Gastroesophageal sphincter (tissue), 4 donors: ENCODE data around the gene PPIB. TPM values are rescaled to one million over a fixed set of nuclear protein-coding genes. Genes with fewer than 3 reads are reported as not detected.
A peak's percentile ranks its signal among the peaks of the same experiment; 100 is the strongest.

Source experiments
- ATAC-seq: fragments of 150-250 bp; one replicate; pipeline ENCODE4 v1.9.1; 2016; ENCODE audit warnings: mild to moderate bottlenecking, moderate library complexity
- H3K27ac ChIP-seq, 4 donors: fragments of 200-600 bp; sonication (generic) in 3 of 4; 1 replicate in 3 of 4; 2 replicates in 1 of 4; pipeline ENCODE4 v1.5.1; 2016 to 2019
- H3K27me3 ChIP-seq: fragments of 200-600 bp; sonication (generic); one replicate; pipeline ENCODE4 v1.5.1; 2019
- H3K36me3 ChIP-seq, 2 donors: fragments of 200-600 bp; sonication (generic); one replicate each; pipeline ENCODE4 v1.5.1; 2019; ENCODE audit warnings: control low read depth in 1 of 2
- H3K4me1 ChIP-seq, 3 donors: fragments of 200-600 bp; sonication (generic); 1 replicate in 2 of 3; 2 replicates in 1 of 3; pipeline ENCODE4 v1.5.1; 2016 to 2019; ENCODE audit warnings: control low read depth in 2 of 3
- H3K4me3 ChIP-seq, 2 donors: fragments of 200-600 bp; sonication (generic); one replicate each; pipeline ENCODE4 v1.5.1; 2019; ENCODE audit warnings: mild to moderate bottlenecking in 1 of 2, moderate library complexity in 1 of 2
- H3K9me3 ChIP-seq, 3 donors: fragments of 200-600 bp; sonication (generic); one replicate each; pipeline ENCODE4 v1.5.1; 2017 to 2019; ENCODE audit warnings: control low read depth in 2 of 3
- EP300 ChIP-seq: sonication (generic); formaldehyde crosslinking; IDR thresholded peaks from one replicate; pipeline ENCODE4 v1.6.1; 2017; ENCODE audit warnings: antibody characterized with exemption, mild to moderate bottlenecking
- POLR2A ChIP-seq, 2 donors: fragments of 450-650 bp; IDR thresholded peaks; one replicate each; pipeline ENCODE4 v1.6.1; 2017; ENCODE audit warnings: antibody characterized with exemption in 2 of 2, mild to moderate bottlenecking in 2 of 2, moderate library complexity in 1 of 2
- POLR2AphosphoS5 ChIP-seq: sonication (generic); formaldehyde crosslinking; IDR thresholded peaks from one replicate; pipeline ENCODE4 v1.6.1; 2017; ENCODE audit warnings: antibody characterized with exemption
- WGBS, 2 donors: methylation state at CpG; one replicate each; pipeline ENCODE4 v1.1.5; 2018; ENCODE audit warnings: low coverage in 1 of 2; 5-methylcytosine and 5-hydroxymethylcytosine counted together
- total RNA-seq, 4 donors: library from RNA; depleted of rRNA; stranded (reverse); fragments of >200 nt; gene quantifications; one replicate each; pipeline ENCODE4 v1.1.0, GENCODE V29; 2016
- TF ChIP-seq, protein P1 (sequence below), 4 experiments: fragments of 200-600 bp in 2 of 4; fragments of 450-650 bp in 2 of 4; sonication (generic) in 1 of 4; IDR thresholded peaks; one replicate each; pipeline ENCODE4 v1.5.1; 2017 to 2019; ENCODE audit warnings: antibody characterized with exemption in 4 of 4, mild to moderate bottlenecking in 2 of 4, moderate library complexity in 2 of 4

Gene PPIB
- total RNA-seq, 4 donors from 2014 or later = 151 to 257 (median 235) TPM

DNA sequence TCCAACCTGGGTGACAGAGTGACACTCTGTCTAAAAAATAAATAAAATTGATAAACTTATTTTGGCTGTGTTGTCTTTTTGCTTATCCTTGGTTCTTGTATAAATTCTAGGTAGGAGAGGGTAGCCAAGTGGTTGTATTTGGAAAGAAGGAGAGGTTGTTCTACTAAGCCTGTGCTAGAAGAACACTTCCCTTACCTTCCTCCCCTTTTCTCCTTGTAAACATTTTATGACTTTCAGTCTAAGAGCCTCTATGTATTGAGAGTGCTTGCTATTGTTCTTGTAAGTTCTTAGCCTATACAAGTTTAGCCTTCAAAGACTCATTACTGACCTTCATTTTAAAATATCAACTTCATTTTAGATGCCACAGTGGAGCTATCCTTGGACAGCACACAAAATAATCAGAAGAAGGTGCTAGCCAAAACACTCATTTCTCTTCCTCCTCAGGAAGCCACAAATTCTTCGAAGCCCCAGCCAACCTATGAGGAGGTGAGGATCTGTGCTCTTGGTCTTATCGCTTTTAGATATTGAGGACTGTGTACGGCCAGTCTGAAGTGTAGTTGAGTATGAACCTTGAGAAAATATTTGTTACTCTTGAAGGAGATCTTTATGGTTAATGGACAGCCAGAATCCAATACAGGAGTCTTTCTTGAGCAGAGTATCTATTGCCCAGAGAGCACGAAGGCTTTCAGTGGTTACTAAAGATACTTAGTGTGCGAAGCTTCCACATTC is 44.9 kb downstream of the PPIB start:
- H3K4me1 ChIP-seq = no peaks in the 10 kb centered on the region
- TF ChIP-seq EP300 (no peak), POLR2AphosphoS5 (no peak), POLR2A (IDR thresholded peaks at IDR 0.05) (no peak)
- TF ChIP-seq, protein P1, sequence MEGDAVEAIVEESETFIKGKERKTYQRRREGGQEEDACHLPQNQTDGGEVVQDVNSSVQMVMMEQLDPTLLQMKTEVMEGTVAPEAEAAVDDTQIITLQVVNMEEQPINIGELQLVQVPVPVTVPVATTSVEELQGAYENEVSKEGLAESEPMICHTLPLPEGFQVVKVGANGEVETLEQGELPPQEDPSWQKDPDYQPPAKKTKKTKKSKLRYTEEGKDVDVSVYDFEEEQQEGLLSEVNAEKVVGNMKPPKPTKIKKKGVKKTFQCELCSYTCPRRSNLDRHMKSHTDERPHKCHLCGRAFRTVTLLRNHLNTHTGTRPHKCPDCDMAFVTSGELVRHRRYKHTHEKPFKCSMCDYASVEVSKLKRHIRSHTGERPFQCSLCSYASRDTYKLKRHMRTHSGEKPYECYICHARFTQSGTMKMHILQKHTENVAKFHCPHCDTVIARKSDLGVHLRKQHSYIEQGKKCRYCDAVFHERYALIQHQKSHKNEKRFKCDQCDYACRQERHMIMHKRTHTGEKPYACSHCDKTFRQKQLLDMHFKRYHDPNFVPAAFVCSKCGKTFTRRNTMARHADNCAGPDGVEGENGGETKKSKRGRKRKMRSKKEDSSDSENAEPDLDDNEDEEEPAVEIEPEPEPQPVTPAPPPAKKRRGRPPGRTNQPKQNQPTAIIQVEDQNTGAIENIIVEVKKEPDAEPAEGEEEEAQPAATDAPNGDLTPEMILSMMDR (IDR thresholded peaks at IDR 0.05) = no peak
- no peak overlapping the region for H3K4me3 ChIP-seq
- H3K27me3 ChIP-seq = no peaks in the 10 kb centered on the region
- H3K27ac ChIP-seq = no peak overlapping the region
- H3K36me3 ChIP-seq = peaks cover 3 to 100% of the 10 kb centered on the region in 2 donors
- WGBS, 2 donors = 96% methylated on average over 4 to 5 of the region's 5 CpGs
- no peaks in the 10 kb centered on the region for H3K9me3 ChIP-seq
- no peak for ATAC-seq

DNA sequence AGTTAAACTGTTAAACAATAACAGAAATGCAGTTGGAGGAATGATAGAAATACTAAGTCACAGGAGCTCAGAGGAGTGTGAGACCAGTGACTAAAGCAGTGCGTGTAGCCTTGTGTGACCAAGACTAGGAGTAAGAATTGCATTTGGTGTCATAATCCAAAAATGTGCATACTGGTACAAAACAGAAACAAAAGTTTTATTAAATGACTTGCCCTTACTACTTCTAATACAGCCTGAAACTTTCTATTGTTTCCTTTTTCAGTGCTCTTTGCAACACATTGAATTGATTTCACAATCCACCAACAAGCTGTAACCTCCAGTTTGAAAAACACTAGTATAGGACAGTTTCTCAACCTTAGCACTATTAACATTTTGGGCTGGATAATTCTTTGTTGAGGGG is 49.9 kb downstream of the PPIB start:
- peak; percentile 22 for ATAC-seq
- TF ChIP-seq POLR2A (IDR thresholded peaks at IDR 0.05) = no peak
- TF ChIP-seq POLR2AphosphoS5 = no peak
- TF ChIP-seq, protein P1 (IDR thresholded peaks at IDR 0.05) = no peak
- TF ChIP-seq EP300 = no peak
- H3K4me3 ChIP-seq = no peak overlapping the region
- H3K27ac ChIP-seq = no peak overlapping the region
- peaks cover 0 to 30% (median 7%) of the 10 kb centered on the region in 3 donors for H3K4me1 ChIP-seq
- peaks cover 0 to 56% of the 10 kb centered on the region in 2 donors for H3K36me3 ChIP-seq
- H3K9me3 ChIP-seq = no peaks in the 10 kb centered on the region
- 85 to 100% methylated on average over 1 of the region's 1 CpG for WGBS, 2 donors
- H3K27me3 ChIP-seq = no peaks in the 10 kb centered on the region

DNA sequence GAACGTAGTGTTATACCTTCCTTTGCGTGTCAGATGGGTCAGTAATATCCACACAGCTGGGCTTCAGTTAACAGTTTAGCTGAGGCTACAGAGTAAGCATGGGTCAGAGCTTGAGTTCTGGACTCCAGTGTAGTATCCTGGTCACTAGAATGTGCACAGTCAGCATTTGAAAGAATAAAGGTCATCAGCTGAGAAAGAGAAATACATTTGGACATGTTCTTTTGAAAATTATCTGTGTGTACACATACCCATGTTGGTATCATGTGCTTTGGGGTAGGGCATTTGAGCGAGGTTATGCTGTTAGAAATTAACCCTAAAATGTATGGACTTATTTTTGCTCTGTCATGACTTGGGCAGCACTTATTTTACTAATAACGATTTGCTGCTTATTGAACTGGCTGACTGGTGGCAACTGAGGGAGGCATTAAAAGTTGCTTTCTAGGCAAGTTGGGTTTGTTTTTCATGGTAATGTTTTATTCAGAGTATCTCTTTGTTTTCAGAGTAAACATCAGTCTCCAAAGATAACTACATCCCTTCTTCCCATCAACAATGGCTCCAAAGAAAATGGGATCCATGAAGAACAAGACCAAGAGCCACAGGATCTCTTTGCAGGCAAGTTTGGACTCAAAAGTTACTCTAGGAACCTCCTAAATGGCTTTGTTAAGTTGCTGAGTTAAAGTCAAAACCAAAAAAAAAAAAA is 50.6 kb downstream of the PPIB start:
- 65 to 68% methylated on average over 4 of the region's 4 CpGs for WGBS, 2 donors
- H3K36me3 ChIP-seq = peaks cover 0 to 49% of the 10 kb centered on the region in 2 donors
- H3K4me1 ChIP-seq = peaks cover 0 to 37% (median 7%) of the 10 kb centered on the region in 3 donors
- H3K4me3 ChIP-seq = no peak overlapping the region
- no peak for TF ChIP-seq POLR2A (IDR thresholded peaks at IDR 0.05)
- TF ChIP-seq, protein P1 (IDR thresholded peaks at IDR 0.05) = no peak
- no peak for TF ChIP-seq POLR2AphosphoS5
- TF ChIP-seq EP300 = no peak
- no peaks in the 10 kb centered on the region for H3K9me3 ChIP-seq
- no peak overlapping the region for H3K27ac ChIP-seq
- no peaks in the 10 kb centered on the region for H3K27me3 ChIP-seq
- ATAC-seq = peak; percentile 22

DNA sequence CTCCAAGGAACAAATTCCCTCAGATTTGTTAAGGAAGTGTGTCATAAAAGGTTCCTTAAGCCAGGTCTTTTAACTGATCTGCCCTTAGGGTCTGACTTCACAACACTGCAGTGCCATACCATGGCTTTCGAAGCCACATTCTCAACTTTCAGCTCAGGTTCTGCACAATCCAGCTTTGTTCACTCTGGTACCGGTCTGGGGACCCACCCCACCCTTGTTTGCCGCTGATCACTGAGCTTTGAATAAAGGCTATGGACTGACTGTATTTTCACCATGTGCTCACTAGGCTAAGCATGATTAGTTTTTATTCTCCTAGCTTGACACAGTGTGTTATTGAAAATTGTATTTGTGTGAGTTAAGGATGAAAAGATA is 51.2 kb downstream of the PPIB start:
- Histone ChIP-seq H3K36me3 (peaks cover 0 to 44% of the 10 kb centered on the region in 2 donors), H3K4me1 (peaks cover 0 to 43% (median 7%) of the 10 kb centered on the region in 3 donors), H3K27me3 (no peaks in the 10 kb centered on the region), H3K27ac (no peak overlapping the region), H3K4me3 (no peak overlapping the region), H3K9me3 (no peaks in the 10 kb centered on the region)
- TF ChIP-seq, protein P1 (IDR thresholded peaks at IDR 0.05) = no peak
- TF ChIP-seq POLR2A (IDR thresholded peaks at IDR 0.05) (no peak), POLR2AphosphoS5 (no peak), EP300 (no peak)
- WGBS, 2 donors = 89 to 92% methylated on average over 3 of the region's 3 CpGs
- no peak for ATAC-seq
